ENCODE measurements around the gene TBC1D21.

Gene TBC1D21

GRCh38 chr15:73908822-73909122, 35.4 kb downstream of the TBC1D21 start:
- DNase-seq (ENCODE audit: low spot score): no peak

- no peak for DNase-seq (ENCODE audit: low spot score)
These were observed 36.3 kb downstream of the TBC1D21 start for GRCh38 chr15:73909651-73910050.

GRCh38 chr15:73910522-73911303, 37.3 kb downstream of the TBC1D21 start:
- DNase-seq (ENCODE audit: low spot score): no peak

GRCh38 chr15:73912030-73912596, 38.7 kb downstream of the TBC1D21 start:
- no peak for DNase-seq (ENCODE audit: low spot score)

GRCh38 chr15:73914145-73914544, 40.8 kb downstream of the TBC1D21 start:
- DNase-seq (ENCODE audit: low spot score): no peak

- no peak for DNase-seq (ENCODE audit: low spot score)
These were observed 41.7 kb downstream of the TBC1D21 start for GRCh38 chr15:73915082-73915481.

GRCh38 chr15:73918784-73919183, 45.4 kb downstream of the TBC1D21 start:
- no peak for DNase-seq (ENCODE audit: low spot score)

GRCh38 chr15:73919706-73920105, 46.3 kb downstream of the TBC1D21 start:
- DNase-seq (ENCODE audit: low spot score): no peak

GRCh38 chr15:73921254-73921925, 48.0 kb downstream of the TBC1D21 start:
- no peak for DNase-seq (ENCODE audit: low spot score)

- DNase-seq (ENCODE audit: low spot score): peak; percentile 85
These were observed 49.1 kb downstream of the TBC1D21 start for GRCh38 chr15:73922186-73923151.

- no peak for DNase-seq (ENCODE audit: low spot score)
These were observed 49.8 kb downstream of the TBC1D21 start for GRCh38 chr15:73923156-73923487.

GRCh38 chr15:73923488-73924164, 50.3 kb downstream of the TBC1D21 start:
- DNase-seq (ENCODE audit: low spot score): no peak

GRCh38 chr15:73924171-73924921, 51.0 kb downstream of the TBC1D21 start:
- peak; percentile 82 for DNase-seq (ENCODE audit: low spot score)

GRCh38 chr15:73925848-73926218, 52.5 kb downstream of the TBC1D21 start:
- DNase-seq (ENCODE audit: low spot score): no peak

- peak; percentile 95 for DNase-seq (ENCODE audit: low spot score)
These were observed 53.0 kb downstream of the TBC1D21 start, which contains the start of gene LOXL1 for GRCh38 chr15:73926219-73927002. Gene LOXL1 (plus strand): TSS chr15:73926462. CDS start chr15:73926784, 322 bp downstream.

GRCh38 chr15:73927003-73927475, 53.7 kb downstream of the TBC1D21 start:
- peak; percentile 74 for DNase-seq (ENCODE audit: low spot score)

- peak; percentile 80 for DNase-seq (ENCODE audit: low spot score)
These were observed 54.3 kb downstream of the TBC1D21 start for GRCh38 chr15:73927476-73928240.

GRCh38 chr15:73928241-73928579, 54.8 kb downstream of the TBC1D21 start:
- DNase-seq (ENCODE audit: low spot score): peak; percentile 44

- DNase-seq (ENCODE audit: low spot score): peak; percentile 53
These were observed 55.7 kb downstream of the TBC1D21 start for GRCh38 chr15:73928971-73929627.
